H9 (cell line): ENCODE measurements around the gene MRRF. TPM values are rescaled to one million over a fixed set of nuclear protein-coding genes. Genes with fewer than 3 reads are reported as not detected.

Experiments
- DNase-seq: peaks from one replicate; pipeline ENCODE4 v3.0.0-alpha.2; 2017
- H2AFZ ChIP-seq: one replicate; pipeline ENCODE4 v1.6.1; 2013; ENCODE audit warnings: mild to moderate bottlenecking, low read length, control low read depth, moderate library complexity
- H2AK5ac ChIP-seq: 2 replicates; pipeline ENCODE4 v1.6.1; 2013; ENCODE audit warnings: low read length, control low read depth, mixed read lengths; ENCODE audit not compliant: insufficient read length
- H2BK120ac ChIP-seq: one replicate; pipeline ENCODE4 v1.6.1; 2013; ENCODE audit warnings: low read depth, mild to moderate bottlenecking, low read length, control low read depth, inconsistent platforms; ENCODE audit not compliant: poor library complexity, severe bottlenecking
- H2BK12ac ChIP-seq: 2 replicates; pipeline ENCODE4 v1.6.1; 2013; ENCODE audit warnings: low read length, control low read depth, mixed read lengths, low read depth; ENCODE audit not compliant: insufficient read length
- H2BK15ac ChIP-seq: 2 replicates; pipeline ENCODE4 v1.6.1; 2013; ENCODE audit warnings: low read depth, low read length, control low read depth
- H2BK20ac ChIP-seq: one replicate; pipeline ENCODE4 v1.6.1; 2013; ENCODE audit warnings: low read depth, mild to moderate bottlenecking, low read length, control low read depth, inconsistent platforms; ENCODE audit not compliant: poor library complexity, severe bottlenecking
- H2BK5ac ChIP-seq: 2 replicates; pipeline ENCODE4 v1.6.1; 2013; ENCODE audit warnings: low read length, control low read depth, mixed read lengths; ENCODE audit not compliant: insufficient read length
- H3K14ac ChIP-seq: 2 replicates; pipeline ENCODE4 v1.6.1; 2013; ENCODE audit warnings: low read length, control low read depth; ENCODE audit not compliant: insufficient read depth
- H3K18ac ChIP-seq: 2 replicates; pipeline ENCODE4 v1.6.1; 2013; ENCODE audit warnings: low read depth, mild to moderate bottlenecking, mixed read lengths, low read length, control low read depth; ENCODE audit not compliant: insufficient read length
- H3K23ac ChIP-seq: 2 replicates; pipeline ENCODE4 v1.6.1; 2013; ENCODE audit warnings: low read length, control low read depth, mixed read lengths, low read depth; ENCODE audit not compliant: insufficient read length
- H3K23me2 ChIP-seq: 2 replicates; pipeline ENCODE4 v1.6.1; 2013; ENCODE audit warnings: low read depth, mild to moderate bottlenecking, mixed read lengths, low read length, control low read depth; ENCODE audit not compliant: insufficient read length, poor library complexity, severe bottlenecking
- H3K27ac ChIP-seq: 2 replicates; pipeline ENCODE4 v1.5.1; 2013; ENCODE audit warnings: low read length, control low read depth, mixed read lengths, low read depth; ENCODE audit not compliant: insufficient read length
- H3K27me3 ChIP-seq: 2 replicates; pipeline ENCODE4 v1.6.1; 2013; ENCODE audit warnings: low read length, control low read depth, inconsistent platforms; ENCODE audit not compliant: insufficient read depth
- H3K4ac ChIP-seq: 2 replicates; pipeline ENCODE4 v1.6.1; 2013; ENCODE audit warnings: low read depth, mild to moderate bottlenecking, control low read depth, inconsistent platforms, low read length, moderate library complexity
- H3K4me1 ChIP-seq: 2 replicates; pipeline ENCODE4 v1.6.1; 2013; ENCODE audit warnings: low read length, control low read depth, inconsistent platforms; ENCODE audit not compliant: insufficient read depth
- H3K4me2 ChIP-seq: 2 replicates; pipeline ENCODE4 v1.6.1; 2013; ENCODE audit warnings: low read length, control low read depth, mixed read lengths; ENCODE audit not compliant: insufficient read length, insufficient read depth
- H3K56ac ChIP-seq: 2 replicates; pipeline ENCODE4 v1.6.1; 2013; ENCODE audit warnings: low read depth, mild to moderate bottlenecking, mixed read lengths, low read length, control low read depth; ENCODE audit not compliant: insufficient read length
- H3K79me1 ChIP-seq: 2 replicates; pipeline ENCODE4 v1.6.1; 2013; ENCODE audit warnings: low read depth, mild to moderate bottlenecking, moderate library complexity, low read length, control low read depth, inconsistent platforms; ENCODE audit not compliant: insufficient read depth, poor library complexity, severe bottlenecking
- H3K79me2 ChIP-seq: 2 replicates; pipeline ENCODE4 v1.6.1; 2013; ENCODE audit warnings: low read length, control low read depth, inconsistent platforms; ENCODE audit not compliant: insufficient read depth
- H3K9ac ChIP-seq: 2 replicates; pipeline ENCODE4 v1.6.1; 2013; ENCODE audit warnings: low read length, control low read depth, mixed read lengths; ENCODE audit not compliant: insufficient read length; ENCODE audit errors: extremely low read depth
- H3K9me3 ChIP-seq: one replicate; pipeline ENCODE4 v1.6.1; 2013; ENCODE audit warnings: low read depth, low read length, inconsistent platforms; ENCODE audit not compliant: control insufficient read depth
- H3T11ph ChIP-seq: one replicate; pipeline ENCODE4 v1.6.1; 2013; ENCODE audit warnings: mild to moderate bottlenecking, low read length, control low read depth, inconsistent platforms
- H4K20me1 ChIP-seq: one replicate; pipeline ENCODE4 v1.6.1; 2013; ENCODE audit not compliant: control insufficient read depth, insufficient read length, insufficient read depth
- H4K5ac ChIP-seq: 2 replicates; pipeline ENCODE4 v1.6.1; 2013; ENCODE audit warnings: low read depth, mild to moderate bottlenecking, mixed read lengths, low read length, control low read depth; ENCODE audit not compliant: insufficient read length
- H4K8ac ChIP-seq: replicated peaks from 2 replicates; pipeline ENCODE4 v1.6.1; 2013; ENCODE audit warnings: low read length, control low read depth, mixed read lengths, low read depth; ENCODE audit not compliant: insufficient read length
- H4K91ac ChIP-seq: 2 replicates; pipeline ENCODE4 v1.6.1; 2013; ENCODE audit warnings: low read depth, mild to moderate bottlenecking, moderate library complexity, mixed read lengths, low read length, control low read depth; ENCODE audit not compliant: insufficient read length
- H3K27ac Mint-ChIP-seq, 3 experiments: 2 replicates in 2 of 3; 3 replicates in 1 of 3; pipeline ENCODE4 v1.8.0; 2020 to 2021; ENCODE audit warnings: mixed read lengths in 3 of 3, mild to moderate bottlenecking in 1 of 3, moderate library complexity in 1 of 3
- H3K27me3 Mint-ChIP-seq: 2 replicates; pipeline ENCODE4 v1.8.0; 2021; ENCODE audit warnings: low read depth, mild to moderate bottlenecking, moderate library complexity, mixed read lengths
- H3K36me3 Mint-ChIP-seq, 3 experiments: 2 replicates in 2 of 3; 3 replicates in 1 of 3; pipeline ENCODE4 v1.8.0; 2020 to 2021; ENCODE audit warnings: low read depth in 3 of 3, mixed read lengths in 3 of 3; ENCODE audit not compliant: insufficient read depth in 1 of 3
- H3K4me1 Mint-ChIP-seq, 2 experiments: 2 replicates each; pipeline ENCODE4 v1.8.0; 2020; ENCODE audit warnings: mixed read lengths in 2 of 2
- H3K4me3 Mint-ChIP-seq, 2 experiments: 2 replicates in 1 of 2; 3 replicates in 1 of 2; pipeline ENCODE4 v1.8.0; 2020 to 2021; ENCODE audit warnings: mild to moderate bottlenecking in 2 of 2, mixed read lengths in 2 of 2, moderate library complexity in 1 of 2
- H3K9me3 Mint-ChIP-seq, 2 experiments: 2 replicates in 1 of 2; 3 replicates in 1 of 2; pipeline ENCODE4 v1.8.0; 2020; ENCODE audit warnings: mild to moderate bottlenecking in 2 of 2, mixed read lengths in 2 of 2, moderate library complexity in 1 of 2
- WGBS: extraction: QIAGEN DNeasy Blood & Tissue Kit; methylation state at CpG from one replicate; pipeline ENCODE4 v1.1.7; 2013; ENCODE audit warnings: missing lambda C conversion rate, low lambda C conversion rate, mixed read lengths; ENCODE audit not compliant: insufficient read length; ENCODE audit errors: extremely low coverage; 5-methylcytosine and 5-hydroxymethylcytosine counted together
- total RNA-seq: library from RNA; stranded (reverse); gene quantifications from 2 replicates; pipeline ENCODE4 v1.2.1, GENCODE V29; 2021
- TF ChIP-seq, protein P1 (sequence below): fragments of 200-600 bp; sonication (generic); conservative IDR thresholded peaks from 3 replicates; pipeline ENCODE4 v1.8.0; 2021; ENCODE audit warnings: antibody characterized with exemption, mild to moderate bottlenecking

The MRRF gene
- total RNA-seq, 1 experiment from 2014 or later = 33.7 TPM

DNA sequence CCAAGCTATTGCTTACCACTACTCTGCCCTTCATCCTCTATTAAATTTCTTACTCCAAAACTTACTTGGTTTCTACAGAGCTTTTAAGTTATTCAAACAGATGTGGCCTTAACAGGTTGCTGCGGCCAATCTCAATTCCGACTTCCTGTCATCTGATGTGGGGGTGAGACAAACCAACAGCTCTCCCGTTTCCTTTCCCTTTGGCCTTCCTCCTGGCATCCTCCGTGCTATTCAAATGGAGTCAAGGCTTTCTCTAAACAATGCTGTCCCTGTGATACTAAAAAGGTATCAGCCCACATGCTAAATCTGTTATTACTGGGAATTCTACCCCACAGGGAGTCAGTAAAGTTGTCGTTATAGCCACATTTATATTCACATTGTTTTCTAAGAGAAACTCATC is 11.9 kb upstream of the MRRF start:
- Histone ChIP-seq H3K4ac (no peak overlapping the region), H3K27me3 (no peaks in the 10 kb centered on the region), H3K27ac (peak overlapping the region; percentile 51), H3K9ac (no peak overlapping the region), H2AFZ (no peak overlapping the region), H2BK20ac (no peak overlapping the region), H3K4me1 (peaks cover 8% of the 10 kb centered on the region), H4K5ac (no peak overlapping the region), H3K14ac (no peak overlapping the region), H2BK120ac (no peak overlapping the region), H3K23me2 (no peaks in the 10 kb centered on the region), H3K18ac (no peak overlapping the region), H4K91ac (no peak overlapping the region), H3T11ph (no peak overlapping the region), H3K56ac (no peak overlapping the region), H4K20me1 (no peaks in the 10 kb centered on the region), H3K4me2 (no peak overlapping the region), H2BK12ac (no peak overlapping the region), H2BK5ac (no peak overlapping the region), H3K9me3 (no peaks in the 10 kb centered on the region), H3K79me2 (no peaks in the 10 kb centered on the region), H4K8ac (no peak overlapping the region), H3K23ac (no peak overlapping the region), H2AK5ac (no peak overlapping the region), H3K79me1 (peaks cover 5% of the 10 kb centered on the region), H2BK15ac (no peak overlapping the region)
- H3K4me3 Mint-ChIP-seq = no peak overlapping the region
- no peaks in the 10 kb centered on the region for H3K27me3 Mint-ChIP-seq
- H3K27ac Mint-ChIP-seq = peak overlapping the region in 1 of 3 experiments; percentile 35; a peak in 3 of 7 replicates
- H3K36me3 Mint-ChIP-seq = peaks cover 7 to 30% (median 16%) of the 10 kb centered on the region in 3 experiments
- no CpG with 5 or more reads among the region's 5 CpGs for WGBS
- DNase-seq = peak; percentile 33
- H3K4me1 Mint-ChIP-seq = peaks cover 26 to 27% of the 10 kb centered on the region in 2 experiments
- no peaks in the 10 kb centered on the region for H3K9me3 Mint-ChIP-seq
- TF ChIP-seq, protein P1, sequence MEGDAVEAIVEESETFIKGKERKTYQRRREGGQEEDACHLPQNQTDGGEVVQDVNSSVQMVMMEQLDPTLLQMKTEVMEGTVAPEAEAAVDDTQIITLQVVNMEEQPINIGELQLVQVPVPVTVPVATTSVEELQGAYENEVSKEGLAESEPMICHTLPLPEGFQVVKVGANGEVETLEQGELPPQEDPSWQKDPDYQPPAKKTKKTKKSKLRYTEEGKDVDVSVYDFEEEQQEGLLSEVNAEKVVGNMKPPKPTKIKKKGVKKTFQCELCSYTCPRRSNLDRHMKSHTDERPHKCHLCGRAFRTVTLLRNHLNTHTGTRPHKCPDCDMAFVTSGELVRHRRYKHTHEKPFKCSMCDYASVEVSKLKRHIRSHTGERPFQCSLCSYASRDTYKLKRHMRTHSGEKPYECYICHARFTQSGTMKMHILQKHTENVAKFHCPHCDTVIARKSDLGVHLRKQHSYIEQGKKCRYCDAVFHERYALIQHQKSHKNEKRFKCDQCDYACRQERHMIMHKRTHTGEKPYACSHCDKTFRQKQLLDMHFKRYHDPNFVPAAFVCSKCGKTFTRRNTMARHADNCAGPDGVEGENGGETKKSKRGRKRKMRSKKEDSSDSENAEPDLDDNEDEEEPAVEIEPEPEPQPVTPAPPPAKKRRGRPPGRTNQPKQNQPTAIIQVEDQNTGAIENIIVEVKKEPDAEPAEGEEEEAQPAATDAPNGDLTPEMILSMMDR = no peak
